CD14-positive monocyte (primary cell): ENCODE data around the gene CHAT. TPM values are rescaled to one million over a fixed set of nuclear protein-coding genes. Genes with fewer than 3 reads are reported as not detected.

Experiments used
- DNase-seq, 3 donors: peaks; one replicate each; pipeline ENCODE4 v3.0.0-alpha.2; 2011 to 2022
- H2AFZ ChIP-seq: 2 replicates; pipeline ENCODE4 v1.6.0; 2012; ENCODE audit warnings: mild to moderate bottlenecking, low read depth, low read length, inconsistent platforms; ENCODE audit not compliant: insufficient read depth, poor library complexity, severe bottlenecking
- H3K27ac ChIP-seq, 2 donors: 1 replicate in 1 of 2; 2 replicates in 1 of 2; pipeline ENCODE4 v1.5.1; 2012 to 2013; ENCODE audit warnings: low read length in 2 of 2, control low read depth in 1 of 2, inconsistent platforms in 1 of 2, low read depth in 1 of 2, mild to moderate bottlenecking in 1 of 2
- H3K27me3 ChIP-seq, 2 donors: one replicate each; pipeline versions ENCODE4 v1.6.0 to v1.6.1; 2011 to 2013; ENCODE audit warnings: low read length in 2 of 2; ENCODE audit not compliant: control insufficient read depth in 2 of 2, insufficient read depth in 2 of 2
- H3K36me3 ChIP-seq, 2 donors: replicated peaks in 1 of 2; 1 replicate in 1 of 2; 2 replicates in 1 of 2; pipeline versions ENCODE4 v1.5.1 to v1.6.1; 2012 to 2013; ENCODE audit warnings: low read length in 2 of 2, control low read depth in 1 of 2, inconsistent platforms in 1 of 2, mild to moderate bottlenecking in 1 of 2; ENCODE audit not compliant: insufficient read depth in 2 of 2, control insufficient read depth in 1 of 2
- H3K4me1 ChIP-seq, 2 donors: 1 replicate in 1 of 2; 2 replicates in 1 of 2; pipeline versions ENCODE4 v1.5.1 to v1.6.1; 2012 to 2013; ENCODE audit warnings: low read length in 2 of 2, control low read depth in 1 of 2, inconsistent platforms in 1 of 2, mild to moderate bottlenecking in 1 of 2, moderate library complexity in 1 of 2; ENCODE audit not compliant: insufficient read depth in 2 of 2, control insufficient read depth in 1 of 2
- H3K4me2 ChIP-seq: replicated peaks from 2 replicates; pipeline ENCODE3; 2012; ENCODE audit warnings: low read length, moderate library complexity, mild to moderate bottlenecking; ENCODE audit not compliant: poor library complexity, severe bottlenecking; ENCODE audit errors: extremely low read depth
- H3K4me3 ChIP-seq, 3 experiments: fragments of 200-600 bp in 1 of 3; sonication (generic) in 1 of 3; replicated peaks in 1 of 3; 1 replicate in 2 of 3; 2 replicates in 1 of 3; pipeline ENCODE4 v1.5.1; 2011 to 2013; ENCODE audit warnings: low read length in 3 of 3, mild to moderate bottlenecking in 3 of 3, control low read depth in 2 of 3, low read depth in 2 of 3, inconsistent platforms in 1 of 3, moderate library complexity in 1 of 3
- H3K79me2 ChIP-seq: 2 replicates; pipeline ENCODE4 v1.6.0; 2012; ENCODE audit warnings: mild to moderate bottlenecking, control low read depth, inconsistent platforms, low read length, moderate library complexity; ENCODE audit not compliant: insufficient read depth
- H3K9ac ChIP-seq: 2 replicates; pipeline ENCODE4 v1.6.0; 2017; ENCODE audit warnings: low read length, mild to moderate bottlenecking; ENCODE audit not compliant: insufficient read depth, poor library complexity, severe bottlenecking
- H3K9me3 ChIP-seq, 2 donors: replicated peaks in 1 of 2; 1 replicate in 1 of 2; 2 replicates in 1 of 2; pipeline versions ENCODE4 v1.5.1 to v1.6.1; 2012 to 2013; ENCODE audit warnings: low read length in 2 of 2, control low read depth in 1 of 2; ENCODE audit not compliant: control insufficient read depth in 1 of 2, insufficient read depth in 1 of 2
- H4K20me1 ChIP-seq: 2 replicates; pipeline ENCODE4 v1.6.0; 2012; ENCODE audit warnings: mild to moderate bottlenecking, low read length, control low read depth, moderate library complexity; ENCODE audit not compliant: insufficient read depth
- H3K27ac Mint-ChIP-seq, 7 donors: one replicate each; pipeline ENCODE4 v1.8.0; 2020; ENCODE audit warnings: mild to moderate bottlenecking in 7 of 7, mixed read lengths in 7 of 7, moderate library complexity in 6 of 7, inconsistent platforms in 2 of 7
- H3K27me3 Mint-ChIP-seq, 3 donors: one replicate each; pipeline ENCODE4 v1.8.0; 2021 to 2022; ENCODE audit warnings: low read depth in 3 of 3, mild to moderate bottlenecking in 3 of 3, mixed read lengths in 3 of 3, moderate library complexity in 3 of 3, inconsistent platforms in 1 of 3
- H3K36me3 Mint-ChIP-seq, 2 donors: one replicate each; pipeline ENCODE4 v1.8.0; 2020; ENCODE audit warnings: mixed read lengths in 2 of 2, inconsistent platforms in 1 of 2, mild to moderate bottlenecking in 1 of 2
- H3K4me1 Mint-ChIP-seq: one replicate; pipeline ENCODE4 v1.8.0; 2020; ENCODE audit warnings: mild to moderate bottlenecking, mixed read lengths
- H3K4me3 Mint-ChIP-seq, 2 donors: one replicate each; pipeline ENCODE4 v1.8.0; 2020; ENCODE audit warnings: mild to moderate bottlenecking in 2 of 2, mixed read lengths in 2 of 2, moderate library complexity in 1 of 2
- H3K9me3 Mint-ChIP-seq, 7 donors: one replicate each; pipeline ENCODE4 v1.8.0; 2020 to 2022; ENCODE audit warnings: mixed read lengths in 7 of 7, mild to moderate bottlenecking in 6 of 7, moderate library complexity in 6 of 7, inconsistent platforms in 2 of 7
- CTCF ChIP-seq: fragments of 200-600 bp; IDR thresholded peaks from one replicate; pipeline ENCODE4 v1.8.0; 2022; ENCODE audit warnings: antibody characterized with exemption, mild to moderate bottlenecking
- WGBS: methylation state at CpG from one replicate; pipeline ENCODE4 v1.1.5; 2013; ENCODE audit warnings: missing lambda C conversion rate; ENCODE audit not compliant: insufficient coverage; 5-methylcytosine and 5-hydroxymethylcytosine counted together
- intact Hi-C, 2 donors: fragments of 100-400 bp; cut with micrococcal nuclease; formaldehyde crosslinking; loops; one replicate each; pipeline versions ENCODE4 v1.15.0 to v1.15.1; 2023
- polyA plus RNA-seq, 3 donors: library from polyadenylated mRNA; depleted of rRNA in 1 of 3; unstranded in 2 of 3; stranded (reverse) in 1 of 3; fragments of 300-500 nt in 2 of 3; fragments of >200 nt in 1 of 3; fragmentation: Illumina TruSeq in 2 of 3; gene quantifications; 1 replicate in 2 of 3; 2 replicates in 1 of 3; pipeline ENCODE4 v1.2.3, GENCODE V29; 2012 to 2021

Gene CHAT
- polyA plus RNA-seq, 3 donors = not detected

DNA sequence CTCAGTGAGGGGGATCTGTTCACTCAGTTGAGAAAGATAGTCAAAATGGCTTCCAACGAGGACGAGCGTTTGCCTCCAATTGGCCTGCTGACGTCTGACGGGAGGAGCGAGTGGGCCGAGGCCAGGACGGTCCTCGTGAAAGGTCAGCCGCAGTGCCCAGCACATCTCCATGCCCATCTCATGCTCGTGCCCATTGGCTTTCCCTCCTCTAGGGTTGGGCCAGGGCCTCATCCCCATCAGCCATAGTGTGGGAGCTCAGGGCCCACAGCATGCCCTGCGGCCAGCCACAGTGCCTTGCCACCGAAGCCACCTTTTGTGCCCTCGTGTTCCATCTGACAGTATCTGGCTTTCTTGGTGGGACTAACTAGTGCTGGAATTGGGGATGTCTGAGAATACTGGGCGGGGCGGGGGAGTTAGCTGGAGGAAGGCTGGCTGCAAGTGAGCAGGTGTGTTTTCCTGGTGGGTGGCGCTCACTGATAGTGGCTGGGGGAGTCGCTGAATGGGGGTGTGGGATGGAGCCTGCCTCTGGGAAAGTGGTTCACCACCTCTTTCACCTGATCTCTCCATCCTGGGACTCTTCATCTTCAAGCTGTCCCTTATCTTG, 13.9 kb downstream of the CHAT start:
- no peak overlapping the region for H3K4me2 ChIP-seq
- H3K9me3 Mint-ChIP-seq = peaks cover 0 to 8% (median 0%) of the 10 kb centered on the region in 7 donors
- peak overlapping the region in 1 of 7 donors; percentile 17 for H3K27ac Mint-ChIP-seq
- H3K27me3 ChIP-seq = no peaks in the 10 kb centered on the region
- no peaks in the 10 kb centered on the region for H3K79me2 ChIP-seq
- DNase-seq = no peak
- no peaks in the 10 kb centered on the region for H3K4me1 Mint-ChIP-seq
- peaks cover 3 to 5% (median 4%) of the 10 kb centered on the region in 3 donors for H3K27me3 Mint-ChIP-seq
- TF ChIP-seq CTCF = no peak
- WGBS = 90% methylated on average over 14 of the region's 18 CpGs
- no peak overlapping the region for H3K4me3 Mint-ChIP-seq
- H3K27ac ChIP-seq = no peak overlapping the region
- intact Hi-C loops = no loop called here
- H2AFZ ChIP-seq = no peak overlapping the region
- H4K20me1 ChIP-seq = no peaks in the 10 kb centered on the region
- no peak overlapping the region for H3K9ac ChIP-seq
- H3K36me3 ChIP-seq = no peaks in the 10 kb centered on the region
- no peaks in the 10 kb centered on the region for H3K36me3 Mint-ChIP-seq
- no peak overlapping the region for H3K4me3 ChIP-seq
- H3K9me3 ChIP-seq = no peaks in the 10 kb centered on the region
- no peaks in the 10 kb centered on the region for H3K4me1 ChIP-seq

DNA sequence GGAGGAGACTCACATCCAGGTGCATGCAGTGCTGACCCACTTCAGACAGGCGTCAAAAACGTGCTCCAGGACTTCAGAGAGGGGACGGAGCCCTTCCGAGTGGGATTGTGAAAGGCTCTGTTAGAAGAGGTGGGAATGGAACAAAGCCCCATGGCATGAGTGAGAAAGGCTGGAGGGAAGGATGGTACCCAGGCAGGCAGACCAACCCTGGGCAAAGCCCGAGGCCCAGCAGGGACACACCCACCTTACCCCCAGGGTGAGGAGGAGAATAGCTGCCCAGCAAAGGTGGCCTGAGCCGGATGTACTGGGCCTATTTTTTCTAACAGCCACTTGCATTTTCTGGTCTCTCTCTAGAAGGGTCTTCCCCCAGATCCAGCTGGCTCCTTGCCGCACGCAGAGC, 14.8 kb downstream of the CHAT start:
- Histone ChIP-seq H3K4me2 (no peak overlapping the region), H3K4me1 (no peaks in the 10 kb centered on the region), H3K9ac (no peak overlapping the region), H2AFZ (no peak overlapping the region), H4K20me1 (no peaks in the 10 kb centered on the region), H3K27ac (no peak overlapping the region), H3K4me3 (no peak overlapping the region), H3K9me3 (no peaks in the 10 kb centered on the region), H3K36me3 (no peaks in the 10 kb centered on the region), H3K27me3 (no peaks in the 10 kb centered on the region), H3K79me2 (no peaks in the 10 kb centered on the region)
- Mint-ChIP-seq H3K27me3 (peaks cover 1 to 5% (median 4%) of the 10 kb centered on the region in 3 donors), H3K4me3 (no peak overlapping the region), H3K27ac (no peak overlapping the region), H3K9me3 (peaks cover 0 to 8% (median 0%) of the 10 kb centered on the region in 7 donors), H3K4me1 (no peaks in the 10 kb centered on the region), H3K36me3 (no peaks in the 10 kb centered on the region)
- no peak for TF ChIP-seq CTCF
- no peak for DNase-seq
- 94% methylated on average over 4 of the region's 8 CpGs for WGBS
- intact Hi-C loops = no loop called here
